ENCODE results near the gene CTH. TPM values are rescaled to one million over a fixed set of nuclear protein-coding genes. Genes with fewer than 3 reads are reported as not detected.

Gene CTH
- total and polyA plus RNA-seq, 2 of the 4 experiments (the other 2 are of a cell fraction) = 2.7 to 3.0 TPM

GRCh38 chr1:70387507-70387906 is 23.6 kb upstream of the CTH start:
- WGBS, 2 experiments (ENCODE audit: extremely low coverage in 2 of 2, insufficient read length in 1 of 2) = 100% methylated on average over 2 of the region's 5 CpGs; no CpG with 5 or more reads in 1 of the 2 experiments
- CTCF ChIA-PET = no interaction called here
- no TSS peak for BruUV-seq (replicated peaks)
- no peak for DNase-seq
- Histone ChIP-seq H4K20me1 (ENCODE audit: insufficient read depth, low read length) (no peaks in the 10 kb centered on the region), H2AK9ac (replicated peaks; ENCODE audit: low read depth, low read length, poor library complexity) (no peak overlapping the region), H4K8ac (ENCODE audit: low read depth in 2 of 2, low read length in 2 of 2) (no peak overlapping the region), H3K27ac (ENCODE audit: insufficient read depth, low read length) (no peak overlapping the region), H3K23ac (ENCODE audit: low read depth, low read length) (no peak overlapping the region), H3K4ac (ENCODE audit: low read depth, low read length) (no peak overlapping the region), H2BK120ac (ENCODE audit: low read depth, low read length) (no peak overlapping the region), H2BK5ac (ENCODE audit: low read depth, low read length, poor library complexity, severe bottlenecking) (no peak overlapping the region), H2BK20ac (ENCODE audit: low read depth, low read length) (no peak overlapping the region), H4K91ac (ENCODE audit: insufficient read depth, low read depth, low read length) (no peak overlapping the region), H3K18ac (ENCODE audit: low read depth, low read length) (no peak overlapping the region), H3K79me1 (ENCODE audit: low read depth in 1 of 2, low read length in 2 of 2) (no peaks in the 10 kb centered on the region), H3K36me3 (ENCODE audit: control insufficient read depth, insufficient read depth, low read length) (no peaks in the 10 kb centered on the region), H3K9me3 (ENCODE audit: control insufficient read depth, insufficient read depth, low read length) (no peaks in the 10 kb centered on the region), H3K4me1 (ENCODE audit: control insufficient read depth, insufficient read depth, low read length) (no peaks in the 10 kb centered on the region), H2AFZ (replicated peaks; ENCODE audit: low read length, poor library complexity) (no peak overlapping the region), H2BK15ac (ENCODE audit: low read depth, low read length) (no peak overlapping the region), H3K9me1 (ENCODE audit: insufficient read depth, low read length) (no peaks in the 10 kb centered on the region), H2AK5ac (ENCODE audit: low read depth, low read length) (no peak overlapping the region), H3K14ac (replicated peaks; ENCODE audit: low read depth, low read length) (no peak overlapping the region), H3K27me3 (ENCODE audit: control insufficient read depth, insufficient read depth, low read length) (peaks cover 1% of the 10 kb centered on the region; the same call in 1 of the 2 replicates), H3K9ac (ENCODE audit: low read depth, low read length) (no peak overlapping the region), H3K56ac (ENCODE audit: extremely low read depth, insufficient read depth, low read length) (no peak overlapping the region), H4K5ac (ENCODE audit: low read depth, low read length) (no peak overlapping the region), H3K4me3 (ENCODE audit: insufficient read depth, low read depth, low read length) (no peak overlapping the region), H3K4me2 (ENCODE audit: low read depth, low read length) (no peak overlapping the region)
- dilution Hi-C loops (cut with HindIII; ENCODE audit: low sequenced_read_pairs, unreplicated experiment) (no loop called here), in situ Hi-C loops (cut with MboI; ENCODE audit: low sequenced_read_pairs) (no loop called here), intact Hi-C loops (cut with micrococcal nuclease) (no loop called here)
- POLR2A ChIA-PET (ENCODE audit: unreplicated experiment) = no interaction called here
- no peak for ATAC-seq (ENCODE audit: low read depth)
- no peak for TF ChIP-seq POLR2A (IDR thresholded peaks at IDR 0.05; ENCODE audit: low read depth, low read length)
- TF ChIP-seq MAZ (IDR thresholded peaks at IDR 0.05; ENCODE audit: borderline replicate concordance, low read depth, low read length) = no peak
- TF ChIP-seq RAD21 (IDR thresholded peaks at IDR 0.05; ENCODE audit: low read length) = no peak
- no peak for TF ChIP-seq RCOR1 (IDR thresholded peaks at IDR 0.05; ENCODE audit: insufficient replicate concordance, low read length)
- no peak for TF ChIP-seq CHD1 (IDR thresholded peaks at IDR 0.05; ENCODE audit: low read depth, low read length)
- no peak for TF ChIP-seq SMC3 (IDR thresholded peaks at IDR 0.05; ENCODE audit: low read depth, low read length)
- TF ChIP-seq CEBPB (IDR thresholded peaks at IDR 0.05; ENCODE audit: low read depth, low read length) = no peak
- TF ChIP-seq FOS (IDR thresholded peaks at IDR 0.05; ENCODE audit: low read depth, low read length) = no peak
